ENCODE measurements around the gene SCRT2.

- TF ChIP-seq FOXM1 (IDR thresholded peaks at IDR 0.05; ENCODE audit: borderline replicate concordance) (no peak), SP1 (IDR thresholded peaks at IDR 0.05) (no peak), NFRKB (IDR thresholded peaks at IDR 0.05) (no peak), L3MBTL2 (conservative IDR thresholded peaks at IDR 0.05) (no peak), ELF4 (IDR thresholded peaks at IDR 0.05) (no peak), SUZ12 (IDR thresholded peaks at IDR 0.05) (no peak), HDGF (IDR thresholded peaks at IDR 0.05; ENCODE audit: borderline replicate concordance) (no peak), ZNF384 (IDR thresholded peaks at IDR 0.05) (no peak), BHLHE40 (IDR thresholded peaks at IDR 0.05; ENCODE audit: borderline replicate concordance) (no peak), ARNT (IDR thresholded peaks at IDR 0.05) (no peak), PKNOX1 (IDR thresholded peaks at IDR 0.05) (no peak)
Observed at GRCh38 chr20:641516-641875, 34.1 kb downstream of the SCRT2 start.
